GM10266 (cell line): ENCODE data around the gene LRRC66.

Source experiments
- DNase-seq: peaks from one replicate; pipeline ENCODE4 v3.0.0; 2012; ENCODE audit errors: extremely low spot score
- CTCF ChIP-seq: IDR thresholded peaks from 2 replicates; pipeline ENCODE4 v1.5.1; 2012; ENCODE audit warnings: mild to moderate bottlenecking, low read depth; ENCODE audit not compliant: control insufficient read depth, insufficient read depth; ENCODE audit errors: missing control alignments

The LRRC66 gene

DNA sequence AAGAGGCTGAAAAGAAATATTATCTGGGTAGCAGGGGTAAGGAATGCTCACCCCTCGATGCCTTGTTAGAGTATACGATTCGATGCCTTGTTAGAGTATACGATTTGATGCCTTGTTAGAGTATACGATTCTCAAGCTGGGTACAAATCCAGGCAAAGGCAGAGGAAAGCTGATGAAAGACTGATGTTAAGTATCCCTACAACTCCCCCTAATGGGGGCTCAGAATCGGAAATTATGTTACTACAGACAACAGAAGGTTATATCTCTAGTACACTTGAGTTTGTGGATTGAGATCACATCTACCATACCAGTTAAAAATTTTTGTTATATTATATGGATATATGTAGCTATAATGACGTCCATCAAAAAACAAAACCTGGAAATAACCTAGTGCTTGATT is 4.8 kb downstream of the LRRC66 start:
- no peak for TF ChIP-seq CTCF
- DNase-seq, result no peak

- DNase-seq, result no peak
- no peak for TF ChIP-seq CTCF
Measured at GRCh38 chr4:52014903-52015302, 5.3 kb downstream of the LRRC66 start.

GRCh38 chr4:52012651-52013050 is 7.5 kb downstream of the LRRC66 start:
- TF ChIP-seq CTCF, result no peak
- no peak for DNase-seq

- no peak for TF ChIP-seq CTCF
- no peak for DNase-seq
Measured at GRCh38 chr4:52010986-52011385, 9.2 kb downstream of the LRRC66 start.

DNA sequence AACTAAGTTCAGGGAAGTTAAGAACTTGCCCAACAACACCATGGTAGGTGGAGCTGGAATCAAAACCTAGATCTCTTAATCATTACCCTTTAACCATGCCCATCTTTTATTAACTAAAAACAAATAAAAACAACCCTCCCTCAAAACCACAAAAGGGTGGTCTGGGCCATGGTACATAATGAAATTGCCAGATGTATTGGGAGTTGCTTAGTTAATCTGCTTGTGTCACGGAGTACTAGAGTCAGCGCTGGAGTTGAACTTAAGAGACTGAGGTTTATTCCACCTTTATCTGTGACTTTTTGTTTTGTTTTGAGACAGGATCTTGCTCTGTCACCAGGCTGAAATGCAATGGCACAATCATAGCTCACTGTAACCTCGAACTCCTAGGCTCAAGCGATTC is 13.3 kb downstream of the LRRC66 start:
- TF ChIP-seq CTCF, result no peak
- DNase-seq, result no peak

DNA sequence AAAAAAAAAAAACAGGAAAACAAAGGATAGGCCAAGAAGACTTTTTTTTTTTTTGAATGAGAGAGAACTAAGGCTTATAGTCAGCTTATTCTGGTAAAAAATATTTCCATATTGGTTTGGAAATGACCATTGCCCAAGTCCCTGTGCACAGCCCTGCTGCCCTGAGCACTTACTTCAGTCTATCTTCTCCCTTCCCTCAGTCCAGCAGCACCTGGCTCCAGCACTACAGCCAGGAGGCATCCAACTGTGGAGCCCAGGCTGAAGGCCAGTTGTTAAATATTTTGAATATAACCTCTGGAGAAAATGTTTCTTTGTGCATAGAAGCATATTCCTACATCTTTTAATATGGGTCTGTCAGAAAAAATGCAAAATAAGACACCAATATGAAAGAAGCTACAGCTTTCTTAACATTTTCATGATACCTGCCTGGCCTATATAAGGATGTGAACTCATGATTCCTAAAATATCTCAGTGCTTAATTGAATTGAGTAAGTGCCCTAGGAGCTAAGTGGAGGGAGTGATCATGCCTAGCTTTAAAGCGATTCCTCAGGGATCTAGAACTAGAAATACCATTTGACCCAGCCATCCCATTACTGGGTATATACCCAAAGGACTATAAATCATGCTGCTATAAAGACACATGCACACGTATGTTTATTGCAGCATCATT is 14.4 kb downstream of the LRRC66 start:
- no peak for TF ChIP-seq CTCF
- DNase-seq, result no peak

- no peak for TF ChIP-seq CTCF
- DNase-seq, result no peak
Measured at GRCh38 chr4:52004414-52004813, 15.7 kb downstream of the LRRC66 start.
